ENCODE data around the gene ARHGAP4. TPM values are rescaled to one million over a fixed set of nuclear protein-coding genes. Genes with fewer than 3 reads are reported as not detected.

The ARHGAP4 gene
- 15.3 TPM for polyA plus RNA-seq (2013, experiment 1 of 2)
- 18.2 TPM for polyA plus RNA-seq (2013, experiment 2 of 2)

- peaks cover 8% of the 10 kb centered on the region; the same call in 1 of the 2 replicates for H3K4me1 ChIP-seq (ENCODE audit: insufficient read depth, low read length)
- peak within 1 kb of the TSS; percentile 78 for H3K9ac ChIP-seq (ENCODE audit: low read depth, low read length)
- 3% methylated on average over 56 of the region's 59 CpGs for WGBS
- peaks cover 17% of the 10 kb centered on the region for H3K36me3 ChIP-seq (ENCODE audit: insufficient read depth, low read length)
- H3K4me3 ChIP-seq (ENCODE audit: low read length), result peak within 1 kb of the TSS; percentile 77
- H3K27ac ChIP-seq (ENCODE audit: low read depth, low read length), result peak within 1 kb of the TSS; percentile 97; the same call in 1 of the 2 replicates
- no peaks in the 10 kb centered on the region for H3K27me3 ChIP-seq (ENCODE audit: insufficient read depth, low read length)
- H3K9me3 ChIP-seq (ENCODE audit: insufficient read depth, low read depth, low read length), result no peaks in the 10 kb centered on the region
Observed at GRCh38 chrX:153925739-153926551, at the start of gene ARHGAP4. Gene ARHGAP4, minus strand, starts transcription at chrX:153926264. Its CDS starts 62 bp downstream, at chrX:153926202.

DNA sequence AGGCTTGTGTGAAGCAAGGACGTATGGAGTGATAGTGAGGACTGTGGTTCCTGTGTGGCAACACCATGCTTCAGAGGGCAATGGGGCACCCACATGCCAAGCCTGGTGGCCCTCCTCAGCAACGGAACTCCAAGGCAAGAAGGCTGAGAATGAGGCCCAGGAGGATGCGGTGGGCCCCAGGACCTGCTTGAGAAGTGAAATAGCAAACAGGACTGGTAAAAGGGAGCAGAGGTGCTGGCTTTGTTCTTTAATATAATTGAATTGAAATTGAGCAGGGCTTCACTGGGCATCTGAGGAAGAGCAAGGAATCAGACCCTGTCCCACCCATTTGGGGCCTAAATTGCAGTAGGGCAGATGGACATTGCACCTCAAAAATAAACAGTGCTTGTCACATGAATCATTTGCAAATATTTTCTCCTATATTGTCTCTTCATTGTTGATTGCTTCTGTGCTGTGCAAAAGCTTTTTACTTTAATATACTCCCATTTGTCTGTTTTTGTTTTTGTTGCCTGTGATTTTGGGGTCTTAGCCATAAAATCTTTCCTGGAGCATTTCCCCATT is 48.7 kb upstream of the ARHGAP4 start:
- Histone ChIP-seq H3K27me3 (ENCODE audit: insufficient read depth, low read length) (no peaks in the 10 kb centered on the region), H3K36me3 (ENCODE audit: insufficient read depth, low read length) (no peaks in the 10 kb centered on the region), H3K27ac (ENCODE audit: low read depth, low read length) (no peak overlapping the region), H3K4me1 (ENCODE audit: insufficient read depth, low read length) (no peaks in the 10 kb centered on the region), H3K9me3 (ENCODE audit: insufficient read depth, low read depth, low read length) (no peaks in the 10 kb centered on the region), H3K9ac (ENCODE audit: low read depth, low read length) (no peak overlapping the region), H3K4me3 (ENCODE audit: low read length) (no peak overlapping the region)
- 77% methylated on average over 3 of the region's 3 CpGs for WGBS

- Histone ChIP-seq H3K4me1 (ENCODE audit: insufficient read depth, low read length) (no peaks in the 10 kb centered on the region), H3K27ac (ENCODE audit: low read depth, low read length) (no peak overlapping the region), H3K27me3 (ENCODE audit: insufficient read depth, low read length) (no peaks in the 10 kb centered on the region), H3K9ac (ENCODE audit: low read depth, low read length) (peak overlapping the region; percentile 100; the same call in 1 of the 2 replicates), H3K4me3 (ENCODE audit: low read length) (no peak overlapping the region), H3K36me3 (ENCODE audit: insufficient read depth, low read length) (peaks cover 2% of the 10 kb centered on the region; the same call in 1 of the 2 replicates), H3K9me3 (ENCODE audit: insufficient read depth, low read depth, low read length) (no peaks in the 10 kb centered on the region)
- 89% methylated on average over 14 of the region's 14 CpGs for WGBS
Observed at GRCh38 chrX:153974003-153974725, 48.1 kb upstream of the ARHGAP4 start.

GRCh38 chrX:153973127-153974002 is 47.3 kb upstream of the ARHGAP4 start:
- Histone ChIP-seq H3K4me3 (ENCODE audit: low read length) (peak overlapping the region; percentile 100), H3K27ac (ENCODE audit: low read depth, low read length) (peak overlapping the region; percentile 100), H3K27me3 (ENCODE audit: insufficient read depth, low read length) (no peaks in the 10 kb centered on the region), H3K4me1 (ENCODE audit: insufficient read depth, low read length) (no peaks in the 10 kb centered on the region), H3K36me3 (ENCODE audit: insufficient read depth, low read length) (peaks cover 5% of the 10 kb centered on the region; the same call in 1 of the 2 replicates), H3K9ac (ENCODE audit: low read depth, low read length) (peak overlapping the region; percentile 100), H3K9me3 (ENCODE audit: insufficient read depth, low read depth, low read length) (no peaks in the 10 kb centered on the region)
- WGBS, result 75% methylated on average over 13 of the region's 20 CpGs

DNA sequence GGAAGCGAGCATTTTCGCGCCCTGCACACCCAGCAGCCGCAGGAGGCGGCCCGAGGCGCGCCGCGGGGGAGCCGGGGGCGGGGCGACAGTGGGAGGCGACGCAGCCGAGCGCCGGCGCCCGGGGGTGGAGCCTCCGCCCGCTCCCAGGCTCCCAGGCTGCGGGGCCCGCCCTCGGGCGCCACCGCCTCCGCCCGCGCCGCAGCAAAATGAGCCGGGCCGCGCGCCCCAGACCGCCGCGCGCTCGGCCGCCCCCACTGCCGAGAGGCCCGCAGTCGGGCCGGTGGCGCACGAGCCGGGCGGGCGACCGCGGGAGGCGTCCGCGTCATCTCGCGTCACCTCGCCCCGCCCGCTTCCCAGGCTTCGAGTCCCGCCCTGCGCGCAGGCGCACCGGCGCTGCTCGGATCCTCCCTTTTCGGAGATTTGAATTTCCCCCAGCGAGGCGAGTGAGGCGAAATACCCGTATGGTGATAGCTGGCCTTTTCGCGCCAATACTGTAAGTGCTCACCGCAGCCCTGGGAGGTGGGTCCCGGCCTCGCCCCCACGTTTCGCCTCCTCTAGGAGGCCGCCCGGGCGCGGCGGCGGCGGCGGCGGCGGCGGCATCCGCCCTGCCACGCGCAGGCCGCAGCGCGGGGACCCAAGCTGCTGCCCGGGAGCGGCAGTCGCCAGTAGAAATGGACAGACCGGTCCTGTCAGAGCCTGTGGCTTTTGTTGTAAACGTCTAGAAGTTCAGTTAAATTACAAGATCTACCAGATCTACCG is 46.5 kb upstream of the ARHGAP4 start, which contains the start of gene TMEM187:
Gene TMEM187, plus strand, starts transcription at position 387 of the 759 bp plus-strand sequence. CDS start 9,309 bp downstream, outside the sequence.
- no peaks in the 10 kb centered on the region for H3K9me3 ChIP-seq (ENCODE audit: insufficient read depth, low read depth, low read length)
- no peaks in the 10 kb centered on the region for H3K27me3 ChIP-seq (ENCODE audit: insufficient read depth, low read length)
- WGBS, result 1% methylated on average over 102 of the region's 103 CpGs
- H3K9ac ChIP-seq (ENCODE audit: low read depth, low read length), result peak within 1 kb of the TSS; percentile 100
- H3K4me3 ChIP-seq (ENCODE audit: low read length), result peak within 1 kb of the TSS; percentile 100
- H3K27ac ChIP-seq (ENCODE audit: low read depth, low read length), result peak within 1 kb of the TSS; percentile 100
- H3K4me1 ChIP-seq (ENCODE audit: insufficient read depth, low read length), result 0 out of 2 replicates have a peak, but pooled peaks cover 5% of the 10 kb centered on the region
- peaks cover 10% of the 10 kb centered on the region; the same call in 1 of the 2 replicates for H3K36me3 ChIP-seq (ENCODE audit: insufficient read depth, low read length)

DNA sequence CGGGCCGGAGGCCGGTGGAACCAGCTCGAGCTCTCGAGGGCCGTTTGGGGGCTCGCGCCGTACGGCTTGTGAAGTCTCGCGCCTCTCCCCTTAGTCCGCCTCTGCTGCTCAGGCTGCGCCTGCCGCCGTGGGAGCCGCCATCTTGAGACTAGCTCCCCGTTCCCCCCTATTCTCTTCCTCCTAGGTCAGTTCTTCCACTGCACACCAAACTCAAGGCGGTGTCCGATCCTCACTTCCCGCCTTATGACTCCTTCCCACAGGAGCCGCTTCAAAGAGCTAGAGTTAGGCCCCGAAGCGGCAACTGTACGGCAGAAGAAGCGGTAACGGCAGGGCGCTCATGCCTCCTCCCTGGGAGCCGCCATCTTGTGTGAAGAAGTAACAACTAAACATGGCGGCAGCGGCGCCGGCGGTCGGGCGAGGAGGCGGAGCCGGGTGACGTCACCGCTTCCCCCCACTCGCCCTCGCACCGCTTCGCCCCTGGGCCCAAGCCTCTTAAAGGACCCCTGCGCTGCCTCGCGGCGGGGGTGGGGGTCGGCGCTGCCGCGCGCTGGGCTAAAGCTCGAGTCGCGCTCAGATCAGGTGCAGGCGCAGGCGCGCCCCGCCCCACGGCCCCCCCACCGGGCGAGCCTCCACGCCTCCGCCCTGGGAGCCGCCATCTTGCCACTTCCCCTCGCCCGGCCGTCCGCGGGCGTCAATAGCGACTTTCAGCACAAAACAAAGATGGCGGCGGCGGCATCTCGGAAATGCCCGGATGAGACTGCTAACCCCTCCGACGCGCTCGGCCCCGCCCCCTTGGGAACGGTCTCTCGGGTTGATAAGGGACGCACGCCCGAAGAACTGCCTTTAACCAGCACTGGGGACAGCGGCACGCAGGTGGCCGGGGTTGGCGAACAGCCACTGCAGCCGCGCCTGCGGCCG is 45.6 kb upstream of the ARHGAP4 start, which contains the start of gene HCFC1:
Gene HCFC1, minus strand, starts transcription at position 369 of the 918 bp plus-strand sequence. CDS start 978 bp downstream, outside the sequence.
- H3K36me3 ChIP-seq (ENCODE audit: insufficient read depth, low read length), result peaks cover 15% of the 10 kb centered on the region; the same call in 1 of the 2 replicates
- H3K9me3 ChIP-seq (ENCODE audit: insufficient read depth, low read depth, low read length), result no peaks in the 10 kb centered on the region
- under 1% methylated on average over 96 of the region's 96 CpGs for WGBS
- H3K9ac ChIP-seq (ENCODE audit: low read depth, low read length), result peak within 1 kb of the TSS; percentile 100
- H3K27ac ChIP-seq (ENCODE audit: low read depth, low read length), result peak within 1 kb of the TSS; percentile 100
- H3K27me3 ChIP-seq (ENCODE audit: insufficient read depth, low read length), result no peaks in the 10 kb centered on the region
- 0 out of 2 replicates have a peak, but pooled peaks cover 10% of the 10 kb centered on the region for H3K4me1 ChIP-seq (ENCODE audit: insufficient read depth, low read length)
- peak within 1 kb of the TSS; percentile 100 for H3K4me3 ChIP-seq (ENCODE audit: low read length)

- Histone ChIP-seq H3K27ac (ENCODE audit: low read depth, low read length) (peak overlapping the region; percentile 100), H3K27me3 (ENCODE audit: insufficient read depth, low read length) (no peaks in the 10 kb centered on the region)
- 0% methylated on average over 34 of the region's 34 CpGs for WGBS
Observed at GRCh38 chrX:153971124-153971449, 45.0 kb upstream of the ARHGAP4 start.

GRCh38 chrX:153970357-153971123 is 44.5 kb upstream of the ARHGAP4 start:
- Histone ChIP-seq H3K36me3 (ENCODE audit: insufficient read depth, low read length) (peaks cover 15% of the 10 kb centered on the region; the same call in 1 of the 2 replicates), H3K9ac (ENCODE audit: low read depth, low read length) (peak overlapping the region; percentile 100), H3K4me1 (ENCODE audit: insufficient read depth, low read length) (0 out of 2 replicates have a peak, but pooled peaks cover 12% of the 10 kb centered on the region), H3K9me3 (ENCODE audit: insufficient read depth, low read depth, low read length) (no peaks in the 10 kb centered on the region), H3K27me3 (ENCODE audit: insufficient read depth, low read length) (no peaks in the 10 kb centered on the region), H3K27ac (ENCODE audit: low read depth, low read length) (peak overlapping the region; percentile 100), H3K4me3 (ENCODE audit: low read length) (peak overlapping the region; percentile 100)
- under 1% methylated on average over 44 of the region's 49 CpGs for WGBS

More at GRCh38 chrX:153971124-153971449, 45.0 kb upstream of the ARHGAP4 start:
- no peaks in the 10 kb centered on the region for H3K9me3 ChIP-seq (ENCODE audit: insufficient read depth, low read depth, low read length)
- H3K9ac ChIP-seq (ENCODE audit: low read depth, low read length), result peak overlapping the region; percentile 100
- H3K4me1 ChIP-seq (ENCODE audit: insufficient read depth, low read length), result 0 out of 2 replicates have a peak, but pooled peaks cover 12% of the 10 kb centered on the region
- H3K4me3 ChIP-seq (ENCODE audit: low read length), result peak overlapping the region; percentile 100
- H3K36me3 ChIP-seq (ENCODE audit: insufficient read depth, low read length), result peaks cover 15% of the 10 kb centered on the region; the same call in 1 of the 2 replicates
